ENCODE results near the gene ATG4C.

ATG4C gene

DNA sequence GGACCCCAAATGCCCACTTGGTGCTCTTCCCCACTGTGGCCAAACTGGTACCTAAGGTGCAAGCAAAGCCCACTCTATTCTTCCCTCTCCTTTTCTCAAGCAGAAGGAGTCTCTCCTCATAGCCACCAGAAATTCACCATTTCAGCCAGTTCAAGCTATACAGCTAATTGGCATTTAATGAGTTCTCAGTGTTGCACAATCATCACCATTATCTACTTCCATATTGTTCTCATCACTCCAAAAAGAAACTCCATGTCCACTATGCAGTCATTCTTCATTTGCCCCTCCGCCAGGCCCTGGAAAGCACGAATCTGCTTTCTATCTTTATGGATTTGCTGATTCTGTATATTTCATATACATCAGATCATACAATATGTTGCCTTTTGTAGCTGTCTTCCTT lies 9.9 kb upstream of the ATG4C start:
- Histone ChIP-seq H3K4me2 (ENCODE audit: insufficient read depth, low read length) (no peak overlapping the region), H3K9me3 (ENCODE audit: insufficient read depth, low read length, severe bottlenecking) (no peaks in the 10 kb centered on the region), H3K9ac (ENCODE audit: low read depth, low read length) (no peak overlapping the region), H3K36me3 (ENCODE audit: insufficient read depth, low read length) (no peaks in the 10 kb centered on the region), H2AFZ (ENCODE audit: low read depth, low read length) (no peak overlapping the region), H3K4me3 (ENCODE audit: low read depth in 1 of 2, low read length in 2 of 2) (no peak overlapping the region), H3K27me3 (ENCODE audit: insufficient read depth, low read length, poor library complexity) (no peaks in the 10 kb centered on the region), H3K27ac (ENCODE audit: low read length) (no peak overlapping the region), H4K20me1 (ENCODE audit: insufficient read depth, low read length) (no peaks in the 10 kb centered on the region), H3K4me1 (ENCODE audit: insufficient read depth, low read length) (no peaks in the 10 kb centered on the region), H3K79me2 (ENCODE audit: insufficient read depth, low read length) (no peaks in the 10 kb centered on the region)
- ATAC-seq (ENCODE audit: insufficient read depth, low read depth): no peak
- no peak for DNase-seq
- TF ChIP-seq EZH2 (IDR thresholded peaks at IDR 0.05; ENCODE audit: borderline replicate concordance, low read depth, low read length, severe bottlenecking): no peak
- TF ChIP-seq, protein P1, sequence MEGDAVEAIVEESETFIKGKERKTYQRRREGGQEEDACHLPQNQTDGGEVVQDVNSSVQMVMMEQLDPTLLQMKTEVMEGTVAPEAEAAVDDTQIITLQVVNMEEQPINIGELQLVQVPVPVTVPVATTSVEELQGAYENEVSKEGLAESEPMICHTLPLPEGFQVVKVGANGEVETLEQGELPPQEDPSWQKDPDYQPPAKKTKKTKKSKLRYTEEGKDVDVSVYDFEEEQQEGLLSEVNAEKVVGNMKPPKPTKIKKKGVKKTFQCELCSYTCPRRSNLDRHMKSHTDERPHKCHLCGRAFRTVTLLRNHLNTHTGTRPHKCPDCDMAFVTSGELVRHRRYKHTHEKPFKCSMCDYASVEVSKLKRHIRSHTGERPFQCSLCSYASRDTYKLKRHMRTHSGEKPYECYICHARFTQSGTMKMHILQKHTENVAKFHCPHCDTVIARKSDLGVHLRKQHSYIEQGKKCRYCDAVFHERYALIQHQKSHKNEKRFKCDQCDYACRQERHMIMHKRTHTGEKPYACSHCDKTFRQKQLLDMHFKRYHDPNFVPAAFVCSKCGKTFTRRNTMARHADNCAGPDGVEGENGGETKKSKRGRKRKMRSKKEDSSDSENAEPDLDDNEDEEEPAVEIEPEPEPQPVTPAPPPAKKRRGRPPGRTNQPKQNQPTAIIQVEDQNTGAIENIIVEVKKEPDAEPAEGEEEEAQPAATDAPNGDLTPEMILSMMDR (IDR thresholded peaks at IDR 0.05; ENCODE audit: borderline replicate concordance, extremely low read depth, low read length, poor library complexity, severe bottlenecking): no peak

DNA sequence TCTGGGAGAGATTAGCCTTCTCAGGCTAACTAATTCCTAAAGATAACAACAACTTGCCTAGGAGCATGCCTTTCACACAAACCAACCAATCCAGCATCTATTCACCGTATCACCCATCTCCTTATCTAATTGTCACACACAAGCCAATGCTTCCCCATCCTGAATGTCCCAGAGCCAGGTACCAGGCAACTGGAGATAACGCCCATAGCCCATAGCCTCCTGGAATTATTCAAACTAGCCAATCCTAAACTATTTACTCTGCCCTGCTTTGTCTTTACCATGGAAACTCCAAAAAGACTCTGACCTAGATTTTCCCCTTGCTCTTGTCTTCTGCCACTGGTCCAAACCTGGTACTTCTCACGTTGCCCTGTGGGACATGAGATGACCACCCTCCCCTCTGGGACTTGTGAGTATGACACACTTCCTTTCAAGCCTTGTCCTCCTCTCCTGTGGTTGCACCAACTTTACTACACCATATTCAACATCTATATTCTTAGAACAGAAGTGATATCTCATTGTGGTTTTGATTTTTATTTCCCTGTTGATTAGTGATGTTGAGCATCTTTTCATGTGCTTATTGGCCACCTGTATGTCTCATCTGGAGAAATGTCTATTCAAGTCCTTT lies 8.8 kb upstream of the ATG4C start:
- H3K4me2 ChIP-seq (ENCODE audit: insufficient read depth, low read length): no peak overlapping the region
- no peak overlapping the region for H3K4me3 ChIP-seq (ENCODE audit: low read depth in 1 of 2, low read length in 2 of 2)
- H3K27ac ChIP-seq (ENCODE audit: low read length): no peak overlapping the region
- H3K9ac ChIP-seq (ENCODE audit: low read depth, low read length): no peak overlapping the region
- TF ChIP-seq EZH2 (IDR thresholded peaks at IDR 0.05; ENCODE audit: borderline replicate concordance, low read depth, low read length, severe bottlenecking): no peak
- TF ChIP-seq, protein P1 (IDR thresholded peaks at IDR 0.05; ENCODE audit: borderline replicate concordance, extremely low read depth, low read length, poor library complexity, severe bottlenecking): no peak
- H3K9me3 ChIP-seq (ENCODE audit: insufficient read depth, low read length, severe bottlenecking): no peaks in the 10 kb centered on the region
- H3K4me1 ChIP-seq (ENCODE audit: insufficient read depth, low read length): no peaks in the 10 kb centered on the region
- no peaks in the 10 kb centered on the region for H4K20me1 ChIP-seq (ENCODE audit: insufficient read depth, low read length)
- no peak for DNase-seq
- H3K79me2 ChIP-seq (ENCODE audit: insufficient read depth, low read length): no peaks in the 10 kb centered on the region
- H2AFZ ChIP-seq (ENCODE audit: low read depth, low read length): no peak overlapping the region
- ATAC-seq (ENCODE audit: insufficient read depth, low read depth): no peak
- no peaks in the 10 kb centered on the region for H3K27me3 ChIP-seq (ENCODE audit: insufficient read depth, low read length, poor library complexity)
- no peaks in the 10 kb centered on the region for H3K36me3 ChIP-seq (ENCODE audit: insufficient read depth, low read length)

DNA sequence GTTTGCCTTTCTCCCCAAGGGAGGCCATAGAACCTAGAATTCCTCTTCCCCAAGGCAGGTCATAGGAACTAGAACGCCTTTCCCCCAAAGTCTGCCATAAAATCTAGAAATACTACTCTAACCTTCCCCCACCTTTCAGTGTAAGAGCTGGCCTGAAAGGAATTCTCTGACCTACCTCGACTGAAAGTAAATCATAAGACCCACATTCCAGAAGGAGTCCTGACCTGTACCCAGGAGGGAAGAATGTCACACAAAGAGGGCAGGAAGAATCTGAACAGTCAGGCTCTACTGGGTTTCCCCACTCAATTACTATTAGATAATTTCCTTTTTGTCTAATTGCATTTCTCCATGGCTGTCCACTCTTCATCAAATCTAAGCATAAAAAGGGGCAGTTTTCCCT lies 5.7 kb upstream of the ATG4C start:
- Histone ChIP-seq H3K9ac (ENCODE audit: low read depth, low read length) (no peak overlapping the region), H3K4me1 (ENCODE audit: insufficient read depth, low read length) (peaks cover 8% of the 10 kb centered on the region), H3K27ac (ENCODE audit: low read length) (no peak overlapping the region), H2AFZ (ENCODE audit: low read depth, low read length) (no peak overlapping the region), H4K20me1 (ENCODE audit: insufficient read depth, low read length) (no peaks in the 10 kb centered on the region), H3K79me2 (ENCODE audit: insufficient read depth, low read length) (no peaks in the 10 kb centered on the region), H3K27me3 (ENCODE audit: insufficient read depth, low read length, poor library complexity) (no peaks in the 10 kb centered on the region), H3K4me2 (ENCODE audit: insufficient read depth, low read length) (no peak overlapping the region), H3K36me3 (ENCODE audit: insufficient read depth, low read length) (no peaks in the 10 kb centered on the region), H3K9me3 (ENCODE audit: insufficient read depth, low read length, severe bottlenecking) (no peaks in the 10 kb centered on the region), H3K4me3 (ENCODE audit: low read depth in 1 of 2, low read length in 2 of 2) (no peak overlapping the region)
- ATAC-seq (ENCODE audit: insufficient read depth, low read depth) (no peak), DNase-seq (no peak)
- TF ChIP-seq EZH2 (IDR thresholded peaks at IDR 0.05; ENCODE audit: borderline replicate concordance, low read depth, low read length, severe bottlenecking): no peak
- TF ChIP-seq, protein P1 (IDR thresholded peaks at IDR 0.05; ENCODE audit: borderline replicate concordance, extremely low read depth, low read length, poor library complexity, severe bottlenecking): no peak

Measured in DND-41 (cell line).